Superior temporal gyrus (tissue), 1 donor: Measurements from ENCODE around the gene MT3.
"Not testable (repeated sequence)": the region's sequence is repeated elsewhere in the genome, so short reads cannot be mapped to it uniquely, and the experiment has no call there.

Experiments
- DNase-seq: peaks from one replicate; pipeline ENCODE4 v3.0.0-alpha.2; 2016; ENCODE audit errors: extremely low spot score

MT3 gene

GRCh38 chr16:56610017-56610608, 20.8 kb downstream of the MT3 start:
- peak; percentile 53 for DNase-seq

DNA sequence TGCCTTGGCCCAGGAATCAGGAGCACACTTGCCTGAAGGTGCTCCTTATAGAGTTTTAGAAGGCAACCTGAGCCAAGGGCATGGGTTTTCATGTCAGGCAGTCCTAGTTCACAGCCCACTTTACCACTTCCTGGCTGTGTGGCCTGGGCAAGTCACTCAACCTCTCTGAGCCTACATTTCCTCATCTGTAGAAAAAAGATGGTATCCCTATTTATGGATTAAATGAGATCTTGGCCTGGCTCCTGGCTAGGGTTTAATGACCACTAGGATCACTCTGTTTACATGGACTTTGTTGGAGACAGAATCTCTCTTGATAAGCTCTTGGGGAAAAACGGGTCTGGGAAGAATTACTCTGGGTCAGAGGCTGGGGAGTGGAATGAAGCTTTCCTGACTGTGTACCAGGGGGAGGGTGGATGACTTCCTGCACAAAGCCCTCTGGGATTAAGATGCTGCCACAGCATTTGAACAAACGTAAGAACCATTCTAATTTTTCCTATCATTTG, 21.3 kb downstream of the MT3 start:
- DNase-seq, result no peak

DNA sequence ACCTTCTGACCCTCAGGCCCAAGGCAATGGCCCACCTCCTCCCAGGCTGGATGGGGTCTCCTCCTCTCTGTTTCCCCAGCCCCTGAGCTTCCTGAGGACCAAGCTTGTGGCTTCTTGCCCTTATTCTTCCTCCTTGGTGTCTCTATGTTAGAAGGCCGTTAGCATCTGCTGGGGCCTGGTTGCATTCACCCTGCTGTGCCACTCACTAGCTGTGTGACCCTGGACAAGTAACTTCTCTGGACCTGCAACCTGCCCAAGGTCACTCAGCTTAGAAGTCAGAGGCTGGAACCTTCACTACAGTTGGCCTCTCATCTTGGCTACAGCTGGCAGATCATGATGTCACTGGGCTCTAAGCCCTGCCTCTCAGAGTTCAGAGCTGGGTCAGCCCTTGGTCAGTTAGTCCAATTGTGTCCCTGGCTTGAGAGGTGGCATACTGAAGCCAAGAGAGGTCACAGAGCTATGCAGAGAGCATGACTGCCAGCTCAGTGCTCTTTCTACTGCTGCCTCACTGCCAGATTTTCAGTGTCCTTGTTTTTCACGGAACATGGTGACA, 22.0 kb downstream of the MT3 start:
- DNase-seq, result no peak

DNA sequence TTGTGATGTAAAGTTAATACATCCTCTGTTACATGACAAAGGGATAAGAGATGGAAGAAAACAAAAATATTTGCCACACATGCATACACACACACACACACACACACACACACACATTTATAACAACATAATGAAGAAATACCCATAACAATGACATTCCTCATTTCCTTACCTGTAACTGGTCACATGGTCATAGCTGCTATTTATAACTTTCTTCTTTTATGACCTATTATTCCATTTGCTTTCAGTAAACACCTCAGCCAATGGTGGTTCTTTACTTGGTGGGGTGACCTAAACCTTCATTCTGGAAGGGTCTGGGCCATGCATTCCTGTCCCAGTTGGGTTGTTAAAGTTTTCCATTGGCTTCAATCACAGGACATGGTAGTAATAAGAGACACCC, 24.4 kb downstream of the MT3 start:
- DNase-seq, result no peak

DNA sequence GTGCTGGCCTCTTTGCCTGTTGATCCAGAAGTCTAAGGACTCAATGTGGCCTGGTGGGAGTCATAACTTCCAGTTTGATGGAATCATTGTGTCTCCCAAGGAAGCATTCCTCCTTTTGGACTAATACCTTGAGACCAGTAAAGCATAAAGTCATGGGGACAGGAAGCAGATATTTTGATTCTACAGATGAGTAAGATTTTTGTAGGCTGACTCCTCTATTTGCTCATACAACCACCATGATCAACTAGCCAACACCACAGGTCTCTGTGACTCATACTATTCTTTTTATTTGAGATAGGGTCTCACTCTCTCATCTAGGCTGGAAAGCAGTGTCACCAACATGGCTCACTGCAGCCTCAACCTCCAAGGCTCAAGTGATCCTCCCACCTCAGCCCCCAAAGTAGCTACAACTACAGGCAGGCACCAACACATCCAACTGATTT, 25.2 kb downstream of the MT3 start:
- no peak for DNase-seq

- DNase-seq, result no peak
Measured at GRCh38 chr16:56615353-56615752, 26.0 kb downstream of the MT3 start.

DNA sequence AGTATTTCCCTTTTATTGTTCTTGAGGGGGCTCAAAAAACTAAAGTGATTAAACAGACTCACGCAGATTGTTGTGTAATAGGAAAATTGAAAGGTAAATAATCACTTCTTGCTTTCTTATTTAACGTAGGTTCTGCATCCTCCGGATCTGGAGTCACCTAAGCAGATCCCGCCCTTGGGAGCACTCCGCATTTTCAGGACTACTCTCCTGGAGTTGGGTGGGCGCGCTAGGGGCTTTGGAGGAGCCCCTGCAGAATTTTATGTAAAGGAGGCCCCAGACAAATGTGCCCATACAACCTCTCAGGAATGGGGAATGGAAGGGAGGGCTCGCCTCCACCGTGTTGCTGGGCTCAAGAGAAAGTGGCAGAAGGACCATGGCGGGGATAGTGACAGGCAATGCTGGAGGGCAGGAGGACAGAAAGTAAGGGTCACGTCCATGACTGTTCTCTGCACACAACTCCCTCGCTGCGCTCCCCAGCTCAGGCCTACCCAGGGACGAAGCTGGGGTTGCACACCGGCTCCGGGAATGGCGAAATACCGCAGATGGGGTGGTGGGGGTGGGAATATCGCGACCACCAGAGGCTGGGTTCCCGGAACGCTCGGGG, 27.4 kb downstream of the MT3 start:
- no peak for DNase-seq

DNA sequence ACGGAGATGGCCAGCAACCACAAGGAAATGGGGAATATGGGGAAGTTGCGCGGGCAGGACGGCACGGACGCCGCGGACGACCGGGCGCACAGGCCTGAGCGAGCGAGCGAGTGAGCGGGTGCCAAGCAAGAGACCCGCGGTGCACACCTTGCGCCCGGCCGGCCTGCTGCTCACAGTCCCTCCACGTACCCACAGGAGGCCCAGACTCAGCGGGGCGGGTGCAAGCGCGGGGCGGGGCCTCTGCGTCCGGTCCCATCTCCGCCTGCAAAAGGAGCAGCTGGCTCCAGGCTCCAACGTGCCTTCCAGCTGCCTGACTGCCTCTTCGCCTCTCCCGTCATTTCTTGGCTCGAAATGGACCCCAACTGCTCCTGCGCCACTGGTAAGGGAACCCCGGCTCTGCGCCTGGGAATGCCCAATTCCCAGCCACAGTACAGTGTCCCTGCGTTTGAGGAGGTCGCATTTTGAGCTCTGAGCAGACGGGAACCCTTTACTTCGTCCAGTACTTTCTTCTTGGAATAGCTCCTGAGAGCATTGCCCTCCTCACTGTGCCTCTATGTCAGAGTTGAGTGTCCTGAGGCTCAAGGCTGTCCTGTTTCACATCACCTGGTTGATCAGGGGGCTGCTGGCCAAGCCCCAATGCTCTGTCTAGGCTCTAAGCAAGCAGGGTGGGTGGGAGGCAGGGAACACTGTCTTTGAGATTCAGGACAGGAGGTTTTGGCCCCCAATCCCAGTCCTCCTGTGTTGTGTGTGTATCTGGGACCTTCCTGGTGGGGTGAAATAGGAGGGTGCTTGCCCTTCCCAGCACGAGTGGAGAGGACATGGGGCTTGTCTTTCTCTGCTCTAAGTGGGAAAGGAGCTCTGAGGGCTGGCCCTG, 28.1 kb downstream of the MT3 start:
- DNase-seq, result no peak

- DNase-seq, result no peak
Measured at GRCh38 chr16:56618138-56618537, 28.8 kb downstream of the MT3 start.

DNA sequence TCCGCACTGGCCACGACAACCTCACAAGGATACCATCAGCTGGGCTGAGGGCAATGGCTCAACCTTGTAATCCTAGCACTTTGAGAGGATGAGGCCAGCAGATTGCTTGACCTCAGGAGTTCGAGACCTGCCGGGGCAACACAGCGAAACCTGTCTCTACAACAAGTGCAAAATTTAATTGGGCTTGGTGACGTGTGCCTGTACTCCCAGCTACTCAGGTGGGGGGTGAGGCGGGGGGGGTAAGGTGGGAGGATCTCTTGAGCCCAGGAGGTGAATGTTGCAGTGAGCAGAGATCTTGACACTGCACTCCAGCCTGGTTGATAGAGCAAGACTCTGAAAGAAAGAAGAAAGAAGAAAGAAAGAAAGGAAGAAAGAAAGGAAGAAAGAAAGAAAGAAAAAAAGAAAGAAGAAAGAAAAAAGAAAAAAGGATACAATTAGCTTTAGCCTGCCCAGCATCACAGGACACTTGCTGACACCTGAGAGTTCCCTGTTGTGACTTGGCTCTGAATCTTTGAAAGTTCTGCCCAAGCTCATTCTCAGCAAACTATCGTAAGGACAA, 31.1 kb downstream of the MT3 start:
- no peak for DNase-seq

- not testable (repeated sequence) for DNase-seq
Measured at GRCh38 chr16:56621665-56622445, 32.5 kb downstream of the MT3 start.

DNA sequence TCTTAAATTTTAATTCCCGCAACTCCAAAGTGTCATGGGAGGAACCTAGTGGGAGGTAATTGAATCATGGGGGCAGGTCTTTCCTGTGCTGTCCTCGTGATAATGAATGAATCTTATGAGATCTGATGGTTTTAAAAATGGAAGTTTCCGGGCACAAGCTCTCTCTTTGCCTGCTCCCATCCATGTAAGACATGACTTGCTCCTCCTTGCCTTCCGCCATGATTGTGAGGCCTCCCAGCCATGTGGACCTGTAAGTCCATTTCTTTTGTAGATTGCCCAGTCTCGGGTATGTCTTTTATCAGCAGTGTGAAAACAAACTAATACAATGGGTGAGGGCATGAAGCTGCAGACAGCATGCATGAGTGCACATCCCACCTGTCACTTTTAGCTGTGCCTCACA, 33.9 kb downstream of the MT3 start:
- DNase-seq, result not testable (repeated sequence)

GRCh38 chr16:56623637-56624036, 34.3 kb downstream of the MT3 start:
- no peak for DNase-seq

- DNase-seq, result peak; percentile 64
Measured at GRCh38 chr16:56625140-56625942, 36.0 kb downstream of the MT3 start, which contains the start of gene MT1E. MT1E (plus strand) TSS chr16:56625781; CDS start chr16:56625852, 71 bp downstream.

DNA sequence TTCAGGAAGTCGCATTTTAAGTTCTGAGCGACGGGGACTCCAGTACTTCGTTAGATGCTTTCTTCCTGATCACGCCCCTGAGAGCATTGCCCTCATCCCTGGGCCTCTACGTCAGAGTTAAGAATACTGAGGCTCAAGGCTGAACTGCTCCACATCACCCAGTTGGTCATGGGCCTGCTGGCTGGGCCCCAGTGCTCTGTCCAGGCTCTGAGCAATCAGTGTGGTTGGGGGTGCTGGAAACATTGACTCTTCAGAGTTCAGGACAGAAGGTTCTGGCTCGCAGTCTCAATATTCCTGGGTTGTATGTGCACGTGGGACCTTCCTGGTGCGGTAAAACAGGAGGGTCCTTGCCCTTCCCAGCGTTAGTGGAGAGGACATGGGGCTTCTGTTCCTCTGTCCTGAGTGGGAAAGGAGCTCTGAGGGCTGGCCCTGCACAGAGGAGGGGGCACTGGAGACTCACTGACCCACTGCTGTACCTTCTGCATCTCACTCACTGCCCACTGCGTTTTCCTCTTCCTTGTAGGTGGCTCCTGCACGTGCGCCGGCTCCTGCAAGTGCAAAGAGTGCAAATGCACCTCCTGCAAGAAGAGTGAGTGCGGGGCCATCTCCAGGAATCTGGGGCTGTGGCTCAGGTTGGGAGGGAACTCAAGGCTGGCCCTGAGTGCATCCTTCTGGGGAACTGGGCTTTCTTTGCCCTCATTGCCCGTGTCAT, 36.8 kb downstream of the MT3 start:
- DNase-seq, result no peak

- DNase-seq, result no peak
Measured at GRCh38 chr16:56626685-56627084, 37.4 kb downstream of the MT3 start.

DNA sequence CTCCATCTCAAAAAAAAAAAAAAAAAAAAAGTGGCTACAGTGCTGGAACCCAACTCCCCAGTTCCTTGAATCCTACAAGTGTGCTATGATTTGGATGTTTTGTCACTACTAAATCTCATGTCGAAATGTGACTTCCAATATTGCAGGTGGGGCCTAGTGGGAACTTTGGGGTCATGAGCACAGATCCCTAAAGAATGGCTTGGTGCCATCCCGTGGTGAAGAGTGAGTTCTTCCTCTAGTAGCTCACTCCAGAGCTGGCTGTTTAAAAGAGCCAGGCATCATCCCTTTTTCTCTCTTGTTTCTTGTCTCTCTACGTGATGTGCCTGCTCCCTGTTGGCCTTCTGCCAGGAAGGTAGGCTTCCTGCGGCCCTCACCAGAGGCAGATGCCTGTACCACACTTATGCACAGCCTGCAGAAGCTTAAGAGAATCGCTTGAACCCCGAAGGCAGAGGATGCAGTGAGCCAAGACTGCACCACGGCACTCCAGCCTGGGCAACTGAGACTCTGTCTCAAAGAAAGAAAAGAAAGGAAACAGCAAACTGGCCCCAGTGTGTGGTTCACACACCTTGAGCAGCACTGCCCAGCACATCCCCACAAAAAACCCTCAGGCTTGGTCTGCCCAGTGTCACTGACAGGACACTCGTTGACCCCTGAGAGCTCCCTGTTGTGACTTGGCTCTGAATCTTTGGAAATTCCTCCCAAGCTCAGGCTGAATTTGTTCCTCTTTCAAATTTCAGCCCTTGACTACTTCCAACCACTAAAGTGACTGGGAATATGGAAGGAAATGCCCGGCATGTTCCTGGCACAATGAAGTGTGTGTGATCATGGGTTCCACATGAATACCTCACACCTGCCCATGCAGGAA, 39.4 kb downstream of the MT3 start:
- DNase-seq, result no peak

DNA sequence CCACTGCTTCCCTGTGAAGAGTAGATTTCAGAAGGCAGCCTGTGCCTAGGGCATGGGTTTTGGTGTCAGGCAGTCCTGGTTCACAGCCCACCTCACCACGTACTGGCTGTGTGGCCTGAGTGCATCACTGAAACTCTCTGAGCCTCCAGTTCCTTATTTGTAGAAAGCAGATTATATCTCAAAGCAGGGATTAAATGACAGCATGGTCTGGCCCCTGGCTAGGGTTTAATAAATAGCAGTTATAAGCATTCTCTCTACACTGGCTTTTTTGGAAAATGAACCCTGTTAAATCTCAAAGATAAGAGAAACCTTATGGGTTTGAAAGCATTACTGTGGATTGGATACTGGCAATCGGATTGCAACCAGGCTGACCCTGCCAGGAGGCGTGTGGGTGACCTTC, 40.2 kb downstream of the MT3 start:
- DNase-seq, result no peak

- no peak for DNase-seq
Measured at GRCh38 chr16:56630134-56630533, 40.8 kb downstream of the MT3 start.
